Gastroesophageal sphincter (tissue), 4 donors: ENCODE results near the gene UBAC2. TPM values are rescaled to one million over a fixed set of nuclear protein-coding genes. Genes with fewer than 3 reads are reported as not detected.

Experiments used
- ATAC-seq: fragments of 150-250 bp; one replicate; pipeline ENCODE4 v1.9.1; 2016; ENCODE audit warnings: mild to moderate bottlenecking, moderate library complexity
- H3K27ac ChIP-seq, 4 donors: fragments of 200-600 bp; sonication (generic) in 3 of 4; 1 replicate in 3 of 4; 2 replicates in 1 of 4; pipeline ENCODE4 v1.5.1; 2016 to 2019
- H3K27me3 ChIP-seq: fragments of 200-600 bp; sonication (generic); one replicate; pipeline ENCODE4 v1.5.1; 2019
- H3K36me3 ChIP-seq, 2 donors: fragments of 200-600 bp; sonication (generic); one replicate each; pipeline ENCODE4 v1.5.1; 2019; ENCODE audit warnings: control low read depth in 1 of 2
- H3K4me1 ChIP-seq, 3 donors: fragments of 200-600 bp; sonication (generic); 1 replicate in 2 of 3; 2 replicates in 1 of 3; pipeline ENCODE4 v1.5.1; 2016 to 2019; ENCODE audit warnings: control low read depth in 2 of 3
- H3K4me3 ChIP-seq, 2 donors: fragments of 200-600 bp; sonication (generic); one replicate each; pipeline ENCODE4 v1.5.1; 2019; ENCODE audit warnings: mild to moderate bottlenecking in 1 of 2, moderate library complexity in 1 of 2
- H3K9me3 ChIP-seq, 3 donors: fragments of 200-600 bp; sonication (generic); one replicate each; pipeline ENCODE4 v1.5.1; 2017 to 2019; ENCODE audit warnings: control low read depth in 2 of 3
- CTCF ChIP-seq, 4 experiments: fragments of 200-600 bp in 2 of 4; fragments of 450-650 bp in 2 of 4; sonication (generic) in 1 of 4; IDR thresholded peaks; one replicate each; pipeline ENCODE4 v1.5.1; 2017 to 2019; ENCODE audit warnings: antibody characterized with exemption in 4 of 4, mild to moderate bottlenecking in 2 of 4, moderate library complexity in 2 of 4
- EP300 ChIP-seq: sonication (generic); formaldehyde crosslinking; IDR thresholded peaks from one replicate; pipeline ENCODE4 v1.6.1; 2017; ENCODE audit warnings: antibody characterized with exemption, mild to moderate bottlenecking
- POLR2A ChIP-seq, 2 donors: fragments of 450-650 bp; IDR thresholded peaks; one replicate each; pipeline ENCODE4 v1.6.1; 2017; ENCODE audit warnings: antibody characterized with exemption in 2 of 2, mild to moderate bottlenecking in 2 of 2, moderate library complexity in 1 of 2
- POLR2AphosphoS5 ChIP-seq: sonication (generic); formaldehyde crosslinking; IDR thresholded peaks from one replicate; pipeline ENCODE4 v1.6.1; 2017; ENCODE audit warnings: antibody characterized with exemption
- WGBS, 2 donors: methylation state at CpG; one replicate each; pipeline ENCODE4 v1.1.5; 2018; ENCODE audit warnings: low coverage in 1 of 2; 5-methylcytosine and 5-hydroxymethylcytosine counted together
- total RNA-seq, 4 donors: library from RNA; depleted of rRNA; stranded (reverse); fragments of >200 nt; gene quantifications; one replicate each; pipeline ENCODE4 v1.1.0, GENCODE V29; 2016

Gene UBAC2
- total RNA-seq, 4 donors from 2014 or later: 45.0 to 59.6 (median 52.2) TPM

GRCh38 chr13:99403458-99403971 is 202.9 kb downstream of the UBAC2 start:
- no peak overlapping the region for H3K27ac ChIP-seq
- ATAC-seq: no peak
- no peaks in the 10 kb centered on the region for H3K4me1 ChIP-seq
- TF ChIP-seq POLR2AphosphoS5: no peak
- TF ChIP-seq CTCF (IDR thresholded peaks at IDR 0.05): no peak
- no peak for TF ChIP-seq POLR2A (IDR thresholded peaks at IDR 0.05)
- TF ChIP-seq EP300: no peak
- no peaks in the 10 kb centered on the region for H3K36me3 ChIP-seq
- H3K27me3 ChIP-seq: no peaks in the 10 kb centered on the region
- H3K4me3 ChIP-seq: no peak overlapping the region
- no peaks in the 10 kb centered on the region for H3K9me3 ChIP-seq
- WGBS, 2 donors: 50 to 63% methylated on average over 3 to 5 of the region's 5 CpGs

- no peak for ATAC-seq
- Histone ChIP-seq H3K9me3 (no peaks in the 10 kb centered on the region), H3K27me3 (no peaks in the 10 kb centered on the region), H3K4me3 (no peak overlapping the region), H3K4me1 (no peaks in the 10 kb centered on the region), H3K36me3 (no peaks in the 10 kb centered on the region), H3K27ac (no peak overlapping the region)
- no peak for TF ChIP-seq EP300
- no peak for TF ChIP-seq CTCF (IDR thresholded peaks at IDR 0.05)
- no peak for TF ChIP-seq POLR2AphosphoS5
- TF ChIP-seq POLR2A (IDR thresholded peaks at IDR 0.05): no peak
- WGBS, 2 donors: 69% methylated on average over 8 to 13 of the region's 24 CpGs
Observed at GRCh38 chr13:99404005-99404755, 203.5 kb downstream of the UBAC2 start.

- H3K9me3 ChIP-seq: no peaks in the 10 kb centered on the region
- H3K27me3 ChIP-seq: no peaks in the 10 kb centered on the region
- TF ChIP-seq POLR2AphosphoS5 (no peak), CTCF (IDR thresholded peaks at IDR 0.05) (no peak), POLR2A (IDR thresholded peaks at IDR 0.05) (no peak), EP300 (no peak)
- 84 to 91% methylated on average over 11 to 12 of the region's 15 CpGs for WGBS, 2 donors
- ATAC-seq: no peak
- no peaks in the 10 kb centered on the region for H3K36me3 ChIP-seq
- no peak overlapping the region for H3K4me3 ChIP-seq
- H3K4me1 ChIP-seq: no peaks in the 10 kb centered on the region
- H3K27ac ChIP-seq: no peak overlapping the region
Observed at GRCh38 chr13:99405966-99406365, 205.3 kb downstream of the UBAC2 start.

GRCh38 chr13:99406799-99407201 is 206.1 kb downstream of the UBAC2 start:
- H3K4me1 ChIP-seq: no peaks in the 10 kb centered on the region
- peak overlapping the region in 1 of 4 donors; percentile 35 for H3K27ac ChIP-seq
- no peaks in the 10 kb centered on the region for H3K27me3 ChIP-seq
- no peaks in the 10 kb centered on the region for H3K9me3 ChIP-seq
- H3K36me3 ChIP-seq: no peaks in the 10 kb centered on the region
- TF ChIP-seq CTCF (IDR thresholded peaks at IDR 0.05) (no peak), POLR2A (IDR thresholded peaks at IDR 0.05) (no peak), EP300 (no peak), POLR2AphosphoS5 (no peak)
- ATAC-seq: peak; percentile 39
- WGBS, 2 donors: 45% methylated on average over 6 of the region's 6 CpGs; no CpG with 5 or more reads in 1 of the 2 donors
- no peak overlapping the region for H3K4me3 ChIP-seq
